HCT116 (cell line): ENCODE data around the gene TMEM80. TPM values are rescaled to one million over a fixed set of nuclear protein-coding genes. Genes with fewer than 3 reads are reported as not detected.

Experiments
- ATAC-seq: fragments of 200-7000 bp; cut with Tn5 transposase; 2 replicates; pipeline ENCODE4 v1.9.1; 2020; ENCODE audit warnings: mild to moderate bottlenecking, moderate library complexity
- BruUV-seq: library from RNA; stranded (reverse); fragments of 400-500 nt; replicated peaks from 2 replicates; lab custom pipeline; 2021; lab: Mats Ljungman, UMichigan
- CTCF ChIA-PET: fragments of 300-600 bp; sonication (Branson Sonifier 250); formaldehyde crosslinking; loops from one replicate; lab custom pipeline; 2021; ENCODE audit warnings: antibody characterized with exemption; lab: Charles Lee
- POLR2A ChIA-PET: fragments of 300-600, 350-600 bp; sonication (Branson Sonifier 250); formaldehyde crosslinking; loops from one replicate; lab custom pipeline; 2021; ENCODE audit warnings: antibody characterized with exemption; lab: Charles Lee
- RAD21 ChIA-PET, 2 experiments: fragments of 300-600 bp; sonication (Branson Sonifier 250); formaldehyde crosslinking; loops; one replicate each; lab custom pipeline; 2023; ENCODE audit warnings: low total read pairs in 2 of 2; ENCODE audit not compliant: uncharacterized antibody in 2 of 2, unreplicated experiment in 2 of 2, low non-redundant PET in 1 of 2; lab: Charles Lee
- DNase-seq: peaks from one replicate; pipeline ENCODE4 v3.0.0-alpha.2; 2010; ENCODE audit warnings: low read depth, low spot score
- H2AFZ ChIP-seq: fragments of 200-600 bp; shearing (Covaris generic), sonication (generic); 2 replicates; pipeline ENCODE4 v1.6.1; 2017; ENCODE audit warnings: low read depth, mixed run types, mixed read lengths, antibody characterized with exemption, low read length; ENCODE audit not compliant: poor library complexity, severe bottlenecking
- H3K27ac ChIP-seq: 2 replicates; pipeline ENCODE4 v1.5.1; 2012; ENCODE audit warnings: low read depth, low read length
- H3K27me3 ChIP-seq: fragments of 200-600 bp; sonication (generic); 2 replicates; pipeline ENCODE4 v1.6.1; 2016; ENCODE audit warnings: mixed run types, low read length, mixed read lengths; ENCODE audit not compliant: insufficient read depth
- H3K36me3 ChIP-seq, 2 experiments: fragments of 200-500 bp in 1 of 2; fragments of 200-600 bp in 1 of 2; sonication (Bioruptor generic) in 1 of 2; sonication (generic) in 1 of 2; 2 replicates each; pipeline versions ENCODE4 v1.5.1 to v1.6.1; 2014 to 2016; ENCODE audit warnings: low read length in 2 of 2, inconsistent platforms in 1 of 2, mixed read lengths in 1 of 2, mixed run types in 1 of 2; ENCODE audit not compliant: insufficient read depth in 2 of 2, control insufficient read depth in 1 of 2
- H3K4me1 ChIP-seq, 2 experiments: fragments of 200-600 bp in 1 of 2; sonication (generic) in 1 of 2; 2 replicates each; pipeline versions ENCODE4 v1.5.1 to v1.6.1; 2012 to 2017; ENCODE audit warnings: low read length in 2 of 2, inconsistent platforms in 1 of 2, mild to moderate bottlenecking in 1 of 2, mixed read lengths in 1 of 2, mixed run types in 1 of 2, moderate library complexity in 1 of 2; ENCODE audit not compliant: insufficient read depth in 2 of 2, control insufficient read depth in 1 of 2
- H3K4me2 ChIP-seq: fragments of 200-600 bp; sonication (generic); 2 replicates; pipeline ENCODE4 v1.6.1; 2017; ENCODE audit warnings: mixed run types, low read length, mixed read lengths
- H3K4me3 ChIP-seq, 2 experiments: fragments of 200-600 bp in 1 of 2; sonication (generic) in 1 of 2; replicated peaks in 1 of 2; 2 replicates each; pipeline ENCODE4 v1.5.1; 2011 to 2016; ENCODE audit warnings: low read length in 2 of 2, control low read depth in 1 of 2, low read depth in 1 of 2, mild to moderate bottlenecking in 1 of 2, mixed read lengths in 1 of 2, mixed run types in 1 of 2
- H3K79me2 ChIP-seq: fragments of 200-600 bp; sonication (generic); 2 replicates; pipeline ENCODE4 v1.6.1; 2017; ENCODE audit warnings: mild to moderate bottlenecking, mixed run types, low read length, moderate library complexity, mixed read lengths; ENCODE audit not compliant: insufficient read depth
- H3K9ac ChIP-seq: fragments of 200-600 bp; sonication (generic); 2 replicates; pipeline ENCODE4 v1.6.1; 2016; ENCODE audit warnings: low read length, mixed read lengths
- H3K9me2 ChIP-seq: fragments of 200-600 bp; sonication (generic), shearing (Covaris generic); 2 replicates; pipeline ENCODE4 v1.6.1; 2017; ENCODE audit warnings: mixed run types, mild to moderate bottlenecking, moderate library complexity; ENCODE audit not compliant: insufficient read depth
- H3K9me3 ChIP-seq, 2 experiments: fragments of 200-500 bp in 1 of 2; fragments of 200-600 bp in 1 of 2; sonication (Bioruptor generic) in 1 of 2; sonication (generic) in 1 of 2; 2 replicates each; pipeline ENCODE4 v1.6.1; 2014 to 2017; ENCODE audit warnings: low read length in 2 of 2, mixed read lengths in 2 of 2, inconsistent platforms in 1 of 2, low read depth in 1 of 2, mild to moderate bottlenecking in 1 of 2, mixed run types in 1 of 2, moderate library complexity in 1 of 2; ENCODE audit not compliant: control insufficient read depth in 1 of 2, insufficient read depth in 1 of 2
- H4K20me1 ChIP-seq: fragments of 200-600 bp; sonication (generic), shearing (Covaris generic); 2 replicates; pipeline ENCODE4 v1.6.1; 2017; ENCODE audit warnings: mixed run types, mild to moderate bottlenecking, moderate library complexity; ENCODE audit not compliant: insufficient read depth
- CEBPB ChIP-seq: IDR thresholded peaks from 2 replicates; pipeline ENCODE4 v1.6.1; 2012; ENCODE audit warnings: low read depth
- CTCF ChIP-seq, 3 experiments: fragments of 200-600 bp in 1 of 3; sonication (generic) in 1 of 3; IDR thresholded peaks in 2 of 3; conservative IDR thresholded peaks in 1 of 3; 2 replicates each; pipeline ENCODE4 v1.5.1; 2012 to 2017; ENCODE audit warnings: low read depth in 2 of 3, low read length in 2 of 3, antibody characterized with exemption in 1 of 3, borderline replicate concordance in 1 of 3, control low read depth in 1 of 3, mild to moderate bottlenecking in 1 of 3, mixed read lengths in 1 of 3, mixed run types in 1 of 3, moderate library complexity in 1 of 3; ENCODE audit not compliant: insufficient read depth in 1 of 3
- EGR1 ChIP-seq: IDR thresholded peaks from 2 replicates; pipeline ENCODE4 v1.6.1; 2012; ENCODE audit warnings: low read depth
- ELF1 ChIP-seq: IDR thresholded peaks from 2 replicates; pipeline ENCODE4 v1.6.1; 2012; ENCODE audit warnings: low read depth, borderline replicate concordance
- EZH2 ChIP-seq: fragments of 200-600 bp; sonication (generic); IDR thresholded peaks from 2 replicates; pipeline ENCODE4 v1.6.1; 2017; ENCODE audit warnings: antibody characterized with exemption, mixed run types
- EZH2phosphoT487 ChIP-seq: fragments of 200-600 bp; IDR thresholded peaks from 2 replicates; pipeline ENCODE4 v1.6.1; 2018; ENCODE audit warnings: antibody characterized with exemption, borderline replicate concordance
- FOSL1 ChIP-seq: IDR thresholded peaks from 2 replicates; pipeline ENCODE4 v1.6.1; 2012; ENCODE audit warnings: low read depth
- POLR2A ChIP-seq: IDR thresholded peaks from 2 replicates; pipeline ENCODE4 v1.7.0; 2011; ENCODE audit warnings: borderline replicate concordance; ENCODE audit not compliant: insufficient read depth, insufficient read length; ENCODE audit errors: extremely low read depth
- RAD21 ChIP-seq: IDR thresholded peaks from 2 replicates; pipeline ENCODE4 v1.6.1; 2012; ENCODE audit warnings: low read depth, mild to moderate bottlenecking
- REST ChIP-seq: IDR thresholded peaks from 2 replicates; pipeline ENCODE4 v1.6.1; 2012; ENCODE audit warnings: low read depth
- SIN3A ChIP-seq: IDR thresholded peaks from 2 replicates; pipeline ENCODE4 v1.6.1; 2012; ENCODE audit warnings: low read depth
- SP1 ChIP-seq: IDR thresholded peaks from 2 replicates; pipeline ENCODE4 v1.6.1; 2012; ENCODE audit warnings: low read depth
- SRF ChIP-seq: IDR thresholded peaks from 2 replicates; pipeline ENCODE4 v1.6.1; 2012; ENCODE audit warnings: low read depth
- TCF7L2 ChIP-seq: IDR thresholded peaks from 2 replicates; pipeline ENCODE4 v1.7.0; 2011; ENCODE audit warnings: borderline replicate concordance, inconsistent platforms; ENCODE audit not compliant: insufficient read depth, insufficient read length; ENCODE audit errors: extremely low read depth
- YY1 ChIP-seq: IDR thresholded peaks from 2 replicates; pipeline ENCODE4 v1.6.1; 2011; ENCODE audit warnings: low read length, low read depth, moderate library complexity, mild to moderate bottlenecking; ENCODE audit not compliant: insufficient replicate concordance; ENCODE audit errors: extremely low read depth
- ZFX ChIP-seq: fragments of 450-650 bp; IDR thresholded peaks from 2 replicates; pipeline ENCODE4 v1.6.1; 2017
- ZNF274 ChIP-seq: fragments of 200-500 bp; sonication (Bioruptor generic); IDR thresholded peaks from 2 replicates; pipeline ENCODE4 v1.6.1; 2014; ENCODE audit warnings: mild to moderate bottlenecking, low read depth, low read length, inconsistent platforms
- intact Hi-C: fragments of 100-400 bp; cut with micrococcal nuclease; formaldehyde crosslinking; loops from 2 replicates; pipeline ENCODE4 v1.10.0; 2022
- total RNA-seq: library from RNA; stranded (reverse); gene quantifications from one replicate; pipeline ENCODE4 v1.2.1, GENCODE V29; 2021; ENCODE audit not compliant: unreplicated experiment
- TF ChIP-seq, protein P1 (sequence below): IDR thresholded peaks from 2 replicates; pipeline ENCODE4 v1.6.1; 2011; ENCODE audit warnings: mild to moderate bottlenecking, low read length, moderate library complexity; ENCODE audit not compliant: insufficient replicate concordance; ENCODE audit errors: extremely low read depth
- TF ChIP-seq, protein P2 (sequence below): IDR thresholded peaks from 2 replicates; pipeline ENCODE4 v1.6.1; 2012
- TF ChIP-seq, protein P3 (sequence below): IDR thresholded peaks from 2 replicates; pipeline ENCODE4 v1.6.1; 2012

Gene TMEM80
- total RNA-seq, 1 experiment from 2014 or later, result 18.4 TPM

GRCh38 chr11:722346-722811 is 26.8 kb downstream of the TMEM80 start:
- no peak overlapping the region for H3K4me3 ChIP-seq
- ChIA-PET RAD21 (interaction anchor here in 1 of 2 experiments (0.9 kb wide), 1 partner anchor 168 kb away, joined by 3 read pairs; no protein-coding TSS in a partner anchor), POLR2A (no interaction called here), CTCF (interaction anchor here (1.2 to 2.0 kb wide), 2 partner anchors 16 to 60 kb away, joined by 4 to 8 read pairs; no protein-coding TSS in a partner anchor)
- no peak for TF ChIP-seq ZNF274
- no peak for TF ChIP-seq CTCF (IDR thresholded peaks at IDR 0.05 in 2 of 3, conservative IDR thresholded peaks at IDR 0.05 in 1 of 3; ENCODE audit: borderline replicate concordance in 1 of 3, insufficient read depth in 1 of 3, low read depth in 2 of 3, low read length in 2 of 3)
- TF ChIP-seq SRF, result no peak
- TF ChIP-seq REST, result no peak
- TF ChIP-seq, protein P1, sequence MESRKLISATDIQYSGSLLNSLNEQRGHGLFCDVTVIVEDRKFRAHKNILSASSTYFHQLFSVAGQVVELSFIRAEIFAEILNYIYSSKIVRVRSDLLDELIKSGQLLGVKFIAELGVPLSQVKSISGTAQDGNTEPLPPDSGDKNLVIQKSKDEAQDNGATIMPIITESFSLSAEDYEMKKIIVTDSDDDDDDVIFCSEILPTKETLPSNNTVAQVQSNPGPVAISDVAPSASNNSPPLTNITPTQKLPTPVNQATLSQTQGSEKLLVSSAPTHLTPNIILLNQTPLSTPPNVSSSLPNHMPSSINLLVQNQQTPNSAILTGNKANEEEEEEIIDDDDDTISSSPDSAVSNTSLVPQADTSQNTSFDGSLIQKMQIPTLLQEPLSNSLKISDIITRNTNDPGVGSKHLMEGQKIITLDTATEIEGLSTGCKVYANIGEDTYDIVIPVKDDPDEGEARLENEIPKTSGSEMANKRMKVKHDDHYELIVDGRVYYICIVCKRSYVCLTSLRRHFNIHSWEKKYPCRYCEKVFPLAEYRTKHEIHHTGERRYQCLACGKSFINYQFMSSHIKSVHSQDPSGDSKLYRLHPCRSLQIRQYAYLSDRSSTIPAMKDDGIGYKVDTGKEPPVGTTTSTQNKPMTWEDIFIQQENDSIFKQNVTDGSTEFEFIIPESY, result no peak
- TF ChIP-seq EGR1, result no peak
- no peak for TF ChIP-seq CEBPB
- TF ChIP-seq RAD21, result no peak
- TF ChIP-seq, protein P2, sequence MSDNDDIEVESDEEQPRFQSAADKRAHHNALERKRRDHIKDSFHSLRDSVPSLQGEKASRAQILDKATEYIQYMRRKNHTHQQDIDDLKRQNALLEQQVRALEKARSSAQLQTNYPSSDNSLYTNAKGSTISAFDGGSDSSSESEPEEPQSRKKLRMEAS, result no peak
- no peak for TF ChIP-seq ZFX
- TF ChIP-seq POLR2A, result no peak
- no peak for TF ChIP-seq ELF1
- no peak for TF ChIP-seq SP1
- no peak for TF ChIP-seq EZH2phosphoT487
- no peak for TF ChIP-seq EZH2
- TF ChIP-seq TCF7L2, result no peak
- TF ChIP-seq FOSL1, result no peak
- TF ChIP-seq YY1, result no peak
- TF ChIP-seq, protein P3, sequence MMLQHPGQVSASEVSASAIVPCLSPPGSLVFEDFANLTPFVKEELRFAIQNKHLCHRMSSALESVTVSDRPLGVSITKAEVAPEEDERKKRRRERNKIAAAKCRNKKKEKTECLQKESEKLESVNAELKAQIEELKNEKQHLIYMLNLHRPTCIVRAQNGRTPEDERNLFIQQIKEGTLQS, result no peak
- TF ChIP-seq SIN3A, result no peak
- H3K4me1 ChIP-seq, result peaks cover 2 to 19% of the 10 kb centered on the region in 2 experiments; a peak in 3 of 4 replicates
- no peaks in the 10 kb centered on the region for H3K9me3 ChIP-seq
- H3K9ac ChIP-seq, result no peak overlapping the region
- H3K27me3 ChIP-seq, result no peaks in the 10 kb centered on the region
- intact Hi-C loops, result no loop called here
- H3K4me2 ChIP-seq, result no peak overlapping the region
- no peaks in the 10 kb centered on the region for H3K9me2 ChIP-seq
- no peak overlapping the region for H3K27ac ChIP-seq
- no peaks in the 10 kb centered on the region for H3K79me2 ChIP-seq
- no TSS peak for BruUV-seq
- DNase-seq (no peak), ATAC-seq (no peak)
- H3K36me3 ChIP-seq, result peaks cover 3 to 11% of the 10 kb centered on the region in 2 experiments; a peak in 2 of 4 replicates
- H2AFZ ChIP-seq, result no peak overlapping the region
- no peaks in the 10 kb centered on the region for H4K20me1 ChIP-seq
